DMS79 treated with DMSO at 0.1 percent for 48 hours (cell line): ENCODE measurements around the gene CFHR4.
"Not testable (repeated sequence)": the region's sequence is repeated elsewhere in the genome, so short reads cannot be mapped to it uniquely, and the experiment has no call there.

Experiments used
- DNase-seq: peaks from one replicate; lab custom pipeline; 2025; lab: John Stamatoyannopoulos, UW

CFHR4 gene

GRCh38 chr1:196887515-196888239, at the start of gene CFHR4:
Gene CFHR4 (plus strand): TSS chr1:196888052. CDS start chr1:196888151, 99 bp downstream.
- DNase-seq: no peak

- DNase-seq: not testable (repeated sequence)
Measured at GRCh38 chr1:196849613-196850492, 38.0 kb upstream of the CFHR4 start.

GRCh38 chr1:196856053-196856452, 31.8 kb upstream of the CFHR4 start:
- no peak for DNase-seq

- DNase-seq: no peak
Measured at GRCh38 chr1:196857188-196857587, 30.7 kb upstream of the CFHR4 start.

GRCh38 chr1:196858811-196859210, 29.0 kb upstream of the CFHR4 start:
- DNase-seq: no peak

- DNase-seq: no peak
Measured at GRCh38 chr1:196860323-196860884, 27.4 kb upstream of the CFHR4 start.

GRCh38 chr1:196861429-196861828, 26.4 kb upstream of the CFHR4 start:
- DNase-seq: no peak

- no peak for DNase-seq
Measured at GRCh38 chr1:196866974-196867373, 20.9 kb upstream of the CFHR4 start.

GRCh38 chr1:196873385-196873784, 14.5 kb upstream of the CFHR4 start:
- DNase-seq: peak; percentile 17

GRCh38 chr1:196875935-196876334, 11.9 kb upstream of the CFHR4 start:
- no peak for DNase-seq

GRCh38 chr1:196877964-196878363, 9.9 kb upstream of the CFHR4 start:
- no peak for DNase-seq

- not testable (repeated sequence) for DNase-seq
Measured at GRCh38 chr1:196886560-196886959, 1.3 kb upstream of the CFHR4 start.

GRCh38 chr1:196890668-196891067, 2.8 kb downstream of the CFHR4 start:
- DNase-seq: no peak

GRCh38 chr1:196891251-196891650, 3.4 kb downstream of the CFHR4 start:
- DNase-seq: no peak

GRCh38 chr1:196896355-196896754, 8.5 kb downstream of the CFHR4 start:
- DNase-seq: no peak

- no peak for DNase-seq
Measured at GRCh38 chr1:196897158-196897828, 9.4 kb downstream of the CFHR4 start.

- DNase-seq: no peak
Measured at GRCh38 chr1:196902344-196902743, 14.5 kb downstream of the CFHR4 start.

GRCh38 chr1:196910215-196910614, 22.4 kb downstream of the CFHR4 start:
- no peak for DNase-seq

- not testable (repeated sequence) for DNase-seq
Measured at GRCh38 chr1:196912283-196912682, 24.4 kb downstream of the CFHR4 start.

- not testable (repeated sequence) for DNase-seq
Measured at GRCh38 chr1:196926839-196927238, 39.0 kb downstream of the CFHR4 start.

GRCh38 chr1:196932853-196933252, 45.0 kb downstream of the CFHR4 start:
- not testable (repeated sequence) for DNase-seq

- no peak for DNase-seq
Measured at GRCh38 chr1:196933531-196934189, 45.8 kb downstream of the CFHR4 start.
